Measurements from ENCODE around the gene CIPC.

CIPC gene

DNA sequence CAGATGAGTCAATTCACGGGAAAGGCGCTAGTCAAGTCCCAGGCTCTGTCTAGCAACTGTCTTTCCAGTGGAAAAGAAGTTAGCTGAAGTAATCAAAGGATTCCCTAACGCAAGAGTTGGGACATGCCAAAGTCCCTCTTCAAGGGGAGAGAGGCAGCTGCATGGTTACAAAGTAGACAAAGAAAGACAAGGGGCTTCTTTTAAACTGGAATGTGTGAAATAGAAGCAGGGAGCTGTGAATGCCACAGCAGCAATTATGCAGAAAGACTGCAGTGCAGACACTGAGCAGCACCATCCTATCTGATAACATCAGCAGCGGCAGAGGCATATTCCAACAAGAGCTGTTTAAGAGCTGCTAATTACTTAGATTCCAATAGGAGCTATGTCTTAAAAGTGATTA lies 12.5 kb upstream of the CIPC start:
- ATAC-seq (ENCODE audit: insufficient read depth, low read depth) (no peak), DNase-seq (no peak)
- Histone ChIP-seq H3K27me3 (ENCODE audit: insufficient read depth, low read length, poor library complexity) (peaks cover 5% of the 10 kb centered on the region), H3K9me3 (ENCODE audit: insufficient read depth, low read length, severe bottlenecking) (no peaks in the 10 kb centered on the region), H3K4me2 (ENCODE audit: insufficient read depth, low read length) (no peak overlapping the region), H3K4me1 (ENCODE audit: insufficient read depth, low read length) (no peaks in the 10 kb centered on the region), H3K4me3 (ENCODE audit: low read depth in 1 of 2, low read length in 2 of 2) (no peak overlapping the region), H3K27ac (ENCODE audit: low read length) (no peak overlapping the region), H3K36me3 (ENCODE audit: insufficient read depth, low read length) (no peaks in the 10 kb centered on the region), H3K9ac (ENCODE audit: low read depth, low read length) (no peak overlapping the region), H3K79me2 (ENCODE audit: insufficient read depth, low read length) (no peaks in the 10 kb centered on the region), H2AFZ (ENCODE audit: low read depth, low read length) (no peak overlapping the region), H4K20me1 (ENCODE audit: insufficient read depth, low read length) (no peaks in the 10 kb centered on the region)
- TF ChIP-seq, protein P1, sequence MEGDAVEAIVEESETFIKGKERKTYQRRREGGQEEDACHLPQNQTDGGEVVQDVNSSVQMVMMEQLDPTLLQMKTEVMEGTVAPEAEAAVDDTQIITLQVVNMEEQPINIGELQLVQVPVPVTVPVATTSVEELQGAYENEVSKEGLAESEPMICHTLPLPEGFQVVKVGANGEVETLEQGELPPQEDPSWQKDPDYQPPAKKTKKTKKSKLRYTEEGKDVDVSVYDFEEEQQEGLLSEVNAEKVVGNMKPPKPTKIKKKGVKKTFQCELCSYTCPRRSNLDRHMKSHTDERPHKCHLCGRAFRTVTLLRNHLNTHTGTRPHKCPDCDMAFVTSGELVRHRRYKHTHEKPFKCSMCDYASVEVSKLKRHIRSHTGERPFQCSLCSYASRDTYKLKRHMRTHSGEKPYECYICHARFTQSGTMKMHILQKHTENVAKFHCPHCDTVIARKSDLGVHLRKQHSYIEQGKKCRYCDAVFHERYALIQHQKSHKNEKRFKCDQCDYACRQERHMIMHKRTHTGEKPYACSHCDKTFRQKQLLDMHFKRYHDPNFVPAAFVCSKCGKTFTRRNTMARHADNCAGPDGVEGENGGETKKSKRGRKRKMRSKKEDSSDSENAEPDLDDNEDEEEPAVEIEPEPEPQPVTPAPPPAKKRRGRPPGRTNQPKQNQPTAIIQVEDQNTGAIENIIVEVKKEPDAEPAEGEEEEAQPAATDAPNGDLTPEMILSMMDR (IDR thresholded peaks at IDR 0.05; ENCODE audit: borderline replicate concordance, extremely low read depth, low read length, poor library complexity, severe bottlenecking) = no peak
- TF ChIP-seq EZH2 (IDR thresholded peaks at IDR 0.05; ENCODE audit: borderline replicate concordance, low read depth, low read length, severe bottlenecking) = no peak

DNA sequence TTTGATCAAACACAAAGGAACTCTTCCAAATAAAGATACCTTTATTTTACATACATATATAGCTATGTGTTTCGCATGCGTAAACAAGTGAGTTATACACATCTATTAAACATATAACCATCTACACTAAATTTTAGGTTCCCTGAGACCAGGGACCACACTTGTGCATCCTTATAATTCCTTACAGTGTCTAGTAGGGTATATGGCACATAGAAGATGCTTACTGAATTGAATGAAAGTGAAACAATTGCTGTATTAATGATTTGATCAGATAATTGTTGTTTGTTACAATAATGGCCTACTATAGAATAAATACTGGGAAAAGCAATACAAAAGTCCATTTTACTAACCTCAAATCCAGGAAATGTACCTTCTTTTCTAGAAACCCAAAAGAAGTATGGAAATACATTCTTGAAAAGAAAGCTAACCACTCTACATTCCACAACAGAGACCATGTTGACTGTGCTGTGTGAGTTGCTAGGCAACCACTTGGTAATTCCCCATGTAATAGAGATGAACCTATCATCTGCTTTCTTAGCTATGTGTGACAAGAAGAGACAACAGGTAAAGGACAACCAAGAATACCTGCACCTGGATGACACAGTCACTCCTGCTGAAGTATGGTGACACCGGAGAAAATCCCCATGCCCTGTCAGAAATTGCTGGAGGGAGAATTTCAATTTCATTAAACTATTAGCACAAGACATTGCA lies 11.9 kb upstream of the CIPC start:
- no peak overlapping the region for H3K4me2 ChIP-seq (ENCODE audit: insufficient read depth, low read length)
- H3K9me3 ChIP-seq (ENCODE audit: insufficient read depth, low read length, severe bottlenecking) = peaks cover 3% of the 10 kb centered on the region
- no peak overlapping the region for H2AFZ ChIP-seq (ENCODE audit: low read depth, low read length)
- H3K79me2 ChIP-seq (ENCODE audit: insufficient read depth, low read length) = no peaks in the 10 kb centered on the region
- H3K36me3 ChIP-seq (ENCODE audit: insufficient read depth, low read length) = no peaks in the 10 kb centered on the region
- H3K9ac ChIP-seq (ENCODE audit: low read depth, low read length) = no peak overlapping the region
- H3K4me3 ChIP-seq (ENCODE audit: low read depth in 1 of 2, low read length in 2 of 2) = no peak overlapping the region
- H3K27ac ChIP-seq (ENCODE audit: low read length) = no peak overlapping the region
- H3K27me3 ChIP-seq (ENCODE audit: insufficient read depth, low read length, poor library complexity) = peaks cover 5% of the 10 kb centered on the region
- H3K4me1 ChIP-seq (ENCODE audit: insufficient read depth, low read length) = no peaks in the 10 kb centered on the region
- H4K20me1 ChIP-seq (ENCODE audit: insufficient read depth, low read length) = no peaks in the 10 kb centered on the region
- no peak for ATAC-seq (ENCODE audit: insufficient read depth, low read depth)
- DNase-seq = no peak
- TF ChIP-seq, protein P1 (IDR thresholded peaks at IDR 0.05; ENCODE audit: borderline replicate concordance, extremely low read depth, low read length, poor library complexity, severe bottlenecking) = no peak
- no peak for TF ChIP-seq EZH2 (IDR thresholded peaks at IDR 0.05; ENCODE audit: borderline replicate concordance, low read depth, low read length, severe bottlenecking)

GRCh38 chr14:77086951-77087350 lies 11.1 kb upstream of the CIPC start:
- H2AFZ ChIP-seq (ENCODE audit: low read depth, low read length) = no peak overlapping the region
- H3K9ac ChIP-seq (ENCODE audit: low read depth, low read length) = no peak overlapping the region
- H3K9me3 ChIP-seq (ENCODE audit: insufficient read depth, low read length, severe bottlenecking) = peaks cover 6% of the 10 kb centered on the region
- no peak overlapping the region for H3K4me2 ChIP-seq (ENCODE audit: insufficient read depth, low read length)
- TF ChIP-seq, protein P1 (IDR thresholded peaks at IDR 0.05; ENCODE audit: borderline replicate concordance, extremely low read depth, low read length, poor library complexity, severe bottlenecking) = no peak
- TF ChIP-seq EZH2 (IDR thresholded peaks at IDR 0.05; ENCODE audit: borderline replicate concordance, low read depth, low read length, severe bottlenecking) = no peak
- no peaks in the 10 kb centered on the region for H3K79me2 ChIP-seq (ENCODE audit: insufficient read depth, low read length)
- no peaks in the 10 kb centered on the region for H3K4me1 ChIP-seq (ENCODE audit: insufficient read depth, low read length)
- no peak for ATAC-seq (ENCODE audit: insufficient read depth, low read depth)
- H3K27ac ChIP-seq (ENCODE audit: low read length) = no peak overlapping the region
- H4K20me1 ChIP-seq (ENCODE audit: insufficient read depth, low read length) = no peaks in the 10 kb centered on the region
- H3K4me3 ChIP-seq (ENCODE audit: low read depth in 1 of 2, low read length in 2 of 2) = no peak overlapping the region
- H3K27me3 ChIP-seq (ENCODE audit: insufficient read depth, low read length, poor library complexity) = peaks cover 5% of the 10 kb centered on the region
- no peak for DNase-seq
- no peaks in the 10 kb centered on the region for H3K36me3 ChIP-seq (ENCODE audit: insufficient read depth, low read length)
